ENCODE data around the gene GRM1.

Gene GRM1

GRCh38 chr6:146273490-146273889, 244.6 kb downstream of the GRM1 start:
- no peak for TF ChIP-seq CTCF (IDR thresholded peaks at IDR 0.05)
- Histone ChIP-seq H3K9me3 (no peaks in the 10 kb centered on the region), H3K4me1 (no peaks in the 10 kb centered on the region), H3K27me3 (no peaks in the 10 kb centered on the region), H3K4me3 (no peak overlapping the region), H3K27ac (no peak overlapping the region), H3K36me3 (no peaks in the 10 kb centered on the region)
- no peak for DNase-seq
- intact Hi-C loops (cut with DNase I; ENCODE audit: low total_unique reads), result no loop called here

DNA sequence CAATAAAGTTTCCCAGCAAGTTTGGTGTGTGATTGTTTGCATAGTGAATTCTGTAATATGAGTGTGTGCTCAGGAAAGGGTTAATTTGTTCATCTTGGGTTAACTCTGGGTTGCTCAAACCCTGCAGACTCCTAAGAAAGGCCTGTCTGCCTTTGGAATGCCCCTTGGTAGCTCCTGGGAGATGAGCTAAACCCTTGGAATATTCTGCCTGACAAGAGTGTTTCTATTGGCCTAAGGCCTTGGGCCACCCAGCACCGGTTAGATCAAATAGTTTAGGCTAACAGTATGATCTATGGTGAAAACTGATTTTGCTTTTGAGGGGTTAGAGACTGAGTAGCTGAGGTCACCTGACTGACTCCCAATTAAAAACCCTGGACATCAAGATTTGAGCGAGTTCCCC, 248.3 kb downstream of the GRM1 start:
- intact Hi-C loops (cut with DNase I; ENCODE audit: low total_unique reads), result no loop called here
- H3K4me1 ChIP-seq, result no peaks in the 10 kb centered on the region
- no peak for DNase-seq

GRCh38 chr6:146281651-146282362, 252.9 kb downstream of the GRM1 start:
- Histone ChIP-seq H3K36me3 (no peaks in the 10 kb centered on the region), H3K4me3 (no peak overlapping the region), H3K27me3 (no peaks in the 10 kb centered on the region), H3K4me1 (no peaks in the 10 kb centered on the region), H3K27ac (no peak overlapping the region), H3K9me3 (no peaks in the 10 kb centered on the region)
- DNase-seq, result no peak
- no peak for TF ChIP-seq CTCF (IDR thresholded peaks at IDR 0.05)
- intact Hi-C loops (cut with DNase I; ENCODE audit: low total_unique reads), result no loop called here

More for the DNA sequence above, 248.3 kb downstream of the GRM1 start:
- H3K36me3 ChIP-seq, result no peaks in the 10 kb centered on the region
- no peaks in the 10 kb centered on the region for H3K27me3 ChIP-seq
- H3K27ac ChIP-seq, result no peak overlapping the region
- TF ChIP-seq CTCF (IDR thresholded peaks at IDR 0.05), result no peak
- no peaks in the 10 kb centered on the region for H3K9me3 ChIP-seq
- H3K4me3 ChIP-seq, result no peak overlapping the region

DNA sequence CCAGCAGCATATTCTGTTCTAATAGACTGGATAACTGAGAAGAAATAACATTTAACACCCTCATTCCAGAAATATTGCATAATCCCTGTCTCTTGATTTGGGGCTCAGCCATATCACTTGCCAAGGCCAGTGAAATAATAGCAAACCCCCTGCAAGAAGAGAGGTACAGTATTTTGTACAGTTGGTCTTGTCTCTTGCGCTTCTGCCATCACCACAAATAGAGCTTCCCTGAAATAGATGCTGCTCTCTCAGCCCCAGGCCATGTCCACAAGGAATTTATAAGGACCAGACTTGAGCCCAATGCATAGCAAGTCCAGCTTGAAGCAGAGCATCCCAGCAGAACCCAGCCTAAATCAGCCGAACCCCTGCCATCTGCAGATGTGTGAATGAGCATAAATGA, 254.0 kb downstream of the GRM1 start:
- H3K9me3 ChIP-seq, result no peaks in the 10 kb centered on the region
- intact Hi-C loops (cut with DNase I; ENCODE audit: low total_unique reads), result no loop called here

DNA sequence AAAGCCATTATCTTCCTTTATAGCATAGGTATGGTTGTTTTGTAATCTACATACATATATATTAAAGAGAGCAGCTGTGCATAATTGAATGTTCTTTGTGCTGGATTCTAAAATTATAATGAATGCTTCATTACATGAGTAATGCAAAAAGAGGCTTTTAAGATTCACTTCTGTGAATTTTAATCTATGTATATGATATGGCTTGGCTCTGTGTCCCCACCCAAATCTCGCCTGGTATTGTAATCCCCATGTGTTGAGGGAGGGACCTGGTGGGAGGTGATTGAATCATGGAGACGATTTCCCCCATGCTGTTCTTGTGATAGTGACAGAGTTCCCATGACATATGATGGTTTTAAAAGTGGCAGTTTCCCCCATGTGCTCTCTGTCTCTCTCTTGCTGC, 255.4 kb downstream of the GRM1 start:
- no peak for TF ChIP-seq CTCF (IDR thresholded peaks at IDR 0.05)
- no peaks in the 10 kb centered on the region for H3K4me1 ChIP-seq
- H3K9me3 ChIP-seq, result no peaks in the 10 kb centered on the region
- intact Hi-C loops (cut with DNase I; ENCODE audit: low total_unique reads), result no loop called here
- H3K27me3 ChIP-seq, result no peaks in the 10 kb centered on the region
- no peak for DNase-seq
- H3K4me3 ChIP-seq, result no peak overlapping the region
- H3K27ac ChIP-seq, result no peak overlapping the region
- no peaks in the 10 kb centered on the region for H3K36me3 ChIP-seq

More for the DNA sequence above, 254.0 kb downstream of the GRM1 start:
- DNase-seq, result no peak
- no peak for TF ChIP-seq CTCF (IDR thresholded peaks at IDR 0.05)
- no peaks in the 10 kb centered on the region for H3K27me3 ChIP-seq
- no peaks in the 10 kb centered on the region for H3K36me3 ChIP-seq
- H3K4me1 ChIP-seq, result no peaks in the 10 kb centered on the region
- H3K27ac ChIP-seq, result no peak overlapping the region
- H3K4me3 ChIP-seq, result no peak overlapping the region

- Histone ChIP-seq H3K9me3 (no peaks in the 10 kb centered on the region), H3K27ac (no peak overlapping the region), H3K4me3 (no peak overlapping the region), H3K36me3 (no peaks in the 10 kb centered on the region), H3K27me3 (no peaks in the 10 kb centered on the region), H3K4me1 (no peaks in the 10 kb centered on the region)
- no peak for TF ChIP-seq CTCF (IDR thresholded peaks at IDR 0.05)
- no peak for DNase-seq
- intact Hi-C loops (cut with DNase I; ENCODE audit: low total_unique reads), result no loop called here
Observed at GRCh38 chr6:146286961-146287360, 258.1 kb downstream of the GRM1 start.

Data from tibial artery (tissue), 4 donors.